Renal cortical epithelial cell (primary cell): ENCODE measurements around the gene SCAMP3. TPM values are rescaled to one million over a fixed set of nuclear protein-coding genes. Genes with fewer than 3 reads are reported as not detected.

Source experiments
- total RNA-seq: library from RNA; depleted of rRNA; stranded (reverse); fragments of >200 nt; gene quantifications from 2 replicates; pipeline ENCODE4 v1.2.3, GENCODE V29; 2014

SCAMP3 gene
- total RNA-seq, 1 donor from 2014 or later: 42.1 TPM

Other genes with a start within 250 kb of the SCAMP3 start
- gene DCST2, start 228.6 kb downstream of the SCAMP3 start, total RNA-seq: 0.05 TPM in 1 of 2 replicates, not detected in the other
- not detected in 2 replicates for gene DCST1, start 228.5 kb downstream of the SCAMP3 start, total RNA-seq
- gene ADAM15, start 211.0 kb downstream of the SCAMP3 start, total RNA-seq: 47.9 and 137 TPM in 2 replicates
- 9.5 and 12.5 TPM in 2 replicates for gene EFNA4, start 198.6 kb downstream of the SCAMP3 start, total RNA-seq
- gene EFNA3, start 183.5 kb downstream of the SCAMP3 start, total RNA-seq: 1.4 and 2.4 TPM in 2 replicates
- gene EFNA1, start 134.5 kb downstream of the SCAMP3 start, total RNA-seq: 68.3 and 80.4 TPM in 2 replicates
- 16.7 and 63.0 TPM in 2 replicates for gene SLC50A1, start 126.5 kb downstream of the SCAMP3 start, total RNA-seq
- gene DPM3, start 121.8 kb downstream of the SCAMP3 start, total RNA-seq: 12.7 and 30.9 TPM in 2 replicates
- 65.4 and 102 TPM in 2 replicates for gene KRTCAP2, start 89.1 kb downstream of the SCAMP3 start, total RNA-seq
- gene TRIM46, start 88.5 kb downstream of the SCAMP3 start, total RNA-seq: 2.6 and 5.9 TPM in 2 replicates
- 21.7 and 52.9 TPM in 2 replicates for gene THBS3, start 54.5 kb downstream of the SCAMP3 start, total RNA-seq
- gene MTX1, start 53.7 kb downstream of the SCAMP3 start, total RNA-seq: 36.8 and 72.8 TPM in 2 replicates
- gene ENTREP3, start 6.9 kb downstream of the SCAMP3 start, total RNA-seq: 5.6 and 10.2 TPM in 2 replicates
- gene CLK2, start 11.1 kb upstream of the SCAMP3 start, total RNA-seq: 12.0 and 33.1 TPM in 2 replicates
- 1.0 and 1.7 TPM in 2 replicates for gene HCN3, start 15.1 kb upstream of the SCAMP3 start, total RNA-seq
- gene PKLR, start 39.1 kb upstream of the SCAMP3 start, total RNA-seq: 0.05 TPM in 1 of 2 replicates, not detected in the other
- gene FDPS, start 46.5 kb upstream of the SCAMP3 start, total RNA-seq: 89.4 and 499 TPM in 2 replicates
- 24.1 and 26.2 TPM in 2 replicates for gene RUSC1, start 58.5 kb upstream of the SCAMP3 start, total RNA-seq